Fibroblast of the aortic adventitia (primary cell): ENCODE data around the gene CDC7. TPM values are rescaled to one million over a fixed set of nuclear protein-coding genes. Genes with fewer than 3 reads are reported as not detected.

Source experiments
- DNase-seq: peaks from one replicate; pipeline ENCODE4 v3.0.0-alpha.2; 2010; ENCODE audit warnings: low read depth
- H3K4me3 ChIP-seq: 2 replicates; pipeline ENCODE4 v1.5.1; 2011; ENCODE audit warnings: low read depth, mild to moderate bottlenecking, control low read depth, low read length, moderate library complexity
- total RNA-seq: library from RNA; depleted of rRNA; stranded (reverse); fragments of >200 nt; gene quantifications from 2 replicates; pipeline ENCODE4 v1.2.3, GENCODE V29; 2012; ENCODE audit warnings: low replicate concordance
- TF ChIP-seq, protein P1 (sequence below): IDR thresholded peaks from 2 replicates; pipeline ENCODE4 v1.5.1; 2011; ENCODE audit warnings: mild to moderate bottlenecking, low read length, control low read depth, inconsistent platforms; ENCODE audit not compliant: insufficient read depth

Gene CDC7
- total RNA-seq, 1 donor = 15.5 TPM

DNA sequence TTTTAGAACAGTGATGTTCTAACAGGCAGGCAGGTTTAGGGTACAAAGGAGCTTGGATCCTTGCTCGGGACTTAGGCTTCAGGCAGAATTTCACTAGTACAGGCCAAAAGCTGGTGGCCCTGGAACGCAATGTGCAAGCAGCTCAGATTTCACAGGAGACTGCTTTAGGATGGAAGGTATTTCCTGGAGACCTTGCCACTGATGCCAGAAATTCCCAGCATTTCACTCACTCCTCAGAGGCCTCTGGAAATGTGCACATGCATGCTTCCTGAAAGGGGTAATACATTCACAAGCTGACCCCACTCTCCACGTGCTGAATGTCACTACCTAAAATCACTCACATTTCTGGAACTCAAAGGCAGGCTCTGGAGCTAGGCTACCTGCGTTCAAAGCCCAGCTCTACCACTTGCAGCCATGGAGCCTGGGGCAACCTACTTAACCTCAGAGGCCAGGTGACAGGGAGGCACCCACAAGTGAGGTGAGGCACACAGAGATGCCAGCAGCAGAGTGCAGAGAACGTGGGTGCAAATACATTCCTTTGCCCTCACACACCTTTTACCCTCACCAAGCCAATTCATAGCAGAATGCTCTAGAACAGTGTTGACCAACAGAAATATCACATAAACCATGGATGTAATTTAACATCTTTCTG is 56.5 kb downstream of the CDC7 start:
- H3K4me3 ChIP-seq = no peak overlapping the region
- peak; percentile 27 for DNase-seq
- TF ChIP-seq, protein P1, sequence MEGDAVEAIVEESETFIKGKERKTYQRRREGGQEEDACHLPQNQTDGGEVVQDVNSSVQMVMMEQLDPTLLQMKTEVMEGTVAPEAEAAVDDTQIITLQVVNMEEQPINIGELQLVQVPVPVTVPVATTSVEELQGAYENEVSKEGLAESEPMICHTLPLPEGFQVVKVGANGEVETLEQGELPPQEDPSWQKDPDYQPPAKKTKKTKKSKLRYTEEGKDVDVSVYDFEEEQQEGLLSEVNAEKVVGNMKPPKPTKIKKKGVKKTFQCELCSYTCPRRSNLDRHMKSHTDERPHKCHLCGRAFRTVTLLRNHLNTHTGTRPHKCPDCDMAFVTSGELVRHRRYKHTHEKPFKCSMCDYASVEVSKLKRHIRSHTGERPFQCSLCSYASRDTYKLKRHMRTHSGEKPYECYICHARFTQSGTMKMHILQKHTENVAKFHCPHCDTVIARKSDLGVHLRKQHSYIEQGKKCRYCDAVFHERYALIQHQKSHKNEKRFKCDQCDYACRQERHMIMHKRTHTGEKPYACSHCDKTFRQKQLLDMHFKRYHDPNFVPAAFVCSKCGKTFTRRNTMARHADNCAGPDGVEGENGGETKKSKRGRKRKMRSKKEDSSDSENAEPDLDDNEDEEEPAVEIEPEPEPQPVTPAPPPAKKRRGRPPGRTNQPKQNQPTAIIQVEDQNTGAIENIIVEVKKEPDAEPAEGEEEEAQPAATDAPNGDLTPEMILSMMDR = no peak

DNA sequence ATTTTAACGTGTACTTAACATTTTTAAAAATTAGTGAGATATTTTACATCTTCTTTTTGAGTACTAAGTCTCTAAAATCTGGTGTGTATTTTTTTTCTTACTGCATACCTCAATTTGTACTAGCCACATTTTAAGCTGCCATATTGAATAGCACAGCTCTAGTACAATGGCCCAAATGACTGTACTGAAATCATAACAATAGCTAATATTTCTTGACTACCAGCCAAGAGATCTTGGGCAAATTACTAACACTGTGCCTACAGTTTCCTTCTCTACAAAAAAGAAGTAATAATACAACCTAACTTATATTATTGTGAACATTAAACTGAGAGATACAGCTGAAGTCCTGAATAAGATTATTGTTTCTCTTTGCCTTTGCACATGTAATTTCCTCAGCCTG is 57.2 kb downstream of the CDC7 start:
- no peak for DNase-seq
- TF ChIP-seq, protein P1 = no peak
- H3K4me3 ChIP-seq = no peak overlapping the region

DNA sequence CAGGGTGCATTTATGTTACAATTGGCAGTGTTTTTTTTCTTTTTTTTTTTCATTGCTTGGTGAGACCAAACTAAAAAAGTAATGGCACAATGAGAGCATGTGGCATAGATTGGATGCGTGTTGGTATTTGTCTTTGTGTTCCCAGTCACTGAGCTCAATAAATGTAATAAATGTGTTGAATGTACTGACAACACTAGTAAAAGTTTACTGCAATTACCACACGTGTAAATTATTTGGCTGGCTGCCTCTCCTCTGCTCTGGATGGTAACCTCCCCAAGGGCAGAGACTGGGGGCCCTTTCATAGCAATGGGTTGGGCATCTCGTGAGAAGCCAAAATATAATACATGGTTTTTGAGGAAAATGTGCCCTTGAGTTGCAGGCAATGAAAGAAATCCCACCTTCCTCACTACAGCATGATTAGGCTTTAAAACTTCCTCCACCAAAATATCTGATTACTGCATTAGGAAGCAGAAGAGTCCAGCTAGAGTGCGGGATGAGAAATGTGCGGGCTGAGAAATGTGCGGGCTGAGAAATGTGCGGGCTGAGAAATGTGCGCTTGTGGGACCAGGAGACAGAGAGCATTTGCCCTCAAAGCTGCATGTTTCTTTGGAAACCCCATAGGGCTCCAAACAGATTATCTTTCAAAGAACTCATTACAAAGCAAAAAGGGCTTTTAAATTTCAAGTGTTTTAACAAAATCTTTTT is 58.5 kb downstream of the CDC7 start:
- no peak overlapping the region for H3K4me3 ChIP-seq
- no peak for DNase-seq

DNA sequence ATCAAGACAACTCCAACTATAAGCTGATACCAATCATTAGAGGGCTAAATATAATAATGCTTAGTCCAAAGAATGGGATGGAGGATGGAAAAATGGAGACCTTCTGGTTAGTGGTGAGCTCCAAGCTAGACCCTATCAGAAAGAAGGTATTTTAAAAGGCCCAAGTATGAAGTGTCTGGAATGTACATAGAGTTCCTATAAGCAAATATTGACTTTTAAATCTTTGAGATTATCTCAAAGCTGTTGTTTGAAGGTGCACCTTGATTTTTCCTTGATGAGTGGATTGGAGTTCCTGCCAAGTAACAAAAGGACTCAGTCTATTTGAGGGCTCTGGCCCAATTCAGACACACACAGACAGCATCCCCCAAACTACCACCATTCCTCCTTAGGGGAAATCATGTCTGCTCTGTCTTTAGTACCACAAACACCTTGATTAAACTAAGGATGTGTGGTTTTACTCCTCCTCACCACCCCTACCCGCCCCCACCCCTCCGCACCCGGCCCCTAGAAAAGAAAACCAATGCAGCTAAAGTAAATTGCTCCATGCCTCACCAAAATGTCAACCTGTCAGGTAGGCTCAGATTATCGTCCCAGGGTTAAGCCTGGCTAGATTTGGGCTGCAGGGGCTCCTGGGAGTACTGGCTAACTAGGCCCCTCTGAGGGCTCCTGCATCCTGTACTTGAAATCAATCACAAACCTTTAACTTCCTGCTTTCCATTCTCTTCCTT is 59.4 kb downstream of the CDC7 start:
- no peak for DNase-seq
- TF ChIP-seq, protein P1 = no peak
- H3K4me3 ChIP-seq = no peak overlapping the region

More for the DNA sequence above, 58.5 kb downstream of the CDC7 start:
- TF ChIP-seq, protein P1 = no peak

DNA sequence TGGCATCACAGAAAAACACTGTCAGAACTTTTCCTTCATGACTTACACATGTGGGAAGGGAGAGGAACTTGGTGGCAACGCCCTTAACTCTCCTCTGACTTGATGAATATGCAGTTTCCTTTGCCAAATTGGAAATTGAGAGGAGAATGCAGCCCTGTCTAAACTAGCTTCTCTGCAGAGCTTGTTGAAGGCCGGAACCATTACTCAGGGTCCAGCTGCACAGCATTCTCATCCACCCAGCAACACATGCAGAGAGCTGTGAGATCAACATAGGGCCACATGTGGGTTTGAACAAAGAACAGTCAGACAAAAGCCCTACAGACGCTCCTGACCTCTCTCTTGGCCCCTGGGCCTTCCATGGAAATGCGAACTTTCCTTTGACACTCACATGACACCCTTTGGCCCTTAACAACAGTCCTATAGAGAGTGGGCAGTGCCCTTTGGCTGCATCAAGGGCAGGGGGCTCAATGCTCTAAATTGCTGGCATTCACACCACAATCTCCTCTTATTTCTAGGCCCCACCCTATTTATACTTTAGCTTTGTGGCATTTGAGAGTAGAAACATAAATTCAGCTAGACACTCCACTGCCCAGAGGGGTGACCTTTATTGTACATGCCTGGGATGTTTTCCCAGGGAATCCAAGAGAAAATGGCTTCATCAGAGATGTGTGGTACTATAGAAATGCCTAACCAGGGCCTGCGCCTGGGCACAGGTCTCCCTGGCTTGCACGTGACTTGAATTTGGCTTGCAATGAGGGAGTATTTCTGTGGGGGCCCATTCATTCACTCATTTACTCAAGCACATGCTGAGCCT is 64.4 kb downstream of the CDC7 start:
- TF ChIP-seq, protein P1 = no peak
- no peak overlapping the region for H3K4me3 ChIP-seq
- DNase-seq = peak; percentile 92

DNA sequence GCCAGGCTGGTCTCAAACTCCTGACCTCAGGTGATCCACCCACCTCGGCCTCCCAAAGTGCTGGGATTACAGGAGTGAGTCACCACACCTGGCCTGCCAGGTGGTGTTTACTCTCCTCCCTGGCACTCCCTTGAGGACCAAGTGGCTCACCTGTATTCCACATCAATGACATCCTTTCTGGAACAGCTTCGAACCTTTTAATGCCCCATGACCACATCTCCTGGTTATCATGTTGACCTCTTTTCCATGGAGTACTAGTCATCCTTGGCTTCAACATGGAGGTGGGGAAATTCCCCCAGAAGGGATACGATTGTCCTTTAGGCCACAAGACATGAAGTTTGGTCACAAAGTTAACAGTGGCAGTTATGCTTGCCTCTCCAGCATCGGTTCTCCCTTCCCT is 66.9 kb downstream of the CDC7 start:
- no peak overlapping the region for H3K4me3 ChIP-seq
- TF ChIP-seq, protein P1 = no peak
- no peak for DNase-seq
